GM23338 (cell line): Measurements from ENCODE around the gene UTP11.

ENCODE experiments used
- CTCF ChIP-seq, 2 experiments: fragments of 200-600 bp in 1 of 2; sonication (generic) in 1 of 2; conservative IDR thresholded peaks; 2 replicates each; pipeline versions ENCODE4 v1.5.1 to v1.6.1; 2016 to 2017; ENCODE audit warnings: antibody characterized with exemption in 2 of 2, low read depth in 2 of 2, mild to moderate bottlenecking in 2 of 2, moderate library complexity in 1 of 2
- ZNF114 ChIP-seq: fragments of 250-450 bp; sonication (Bioruptor Pico); IDR thresholded peaks from 2 replicates; pipeline ENCODE4 v1.5.0; 2020; ENCODE audit warnings: mild to moderate bottlenecking, moderate library complexity

- TF ChIP-seq ZNF114 (CRISPR knock-in tag) (no peak), CTCF (conservative IDR thresholded peaks at IDR 0.05; ENCODE audit: low read depth in 2 of 2) (no peak)
Measured at GRCh38 chr1:38014724-38015424, 2.3 kb downstream of the UTP11 start.
